ENCODE results near the gene HABP4.

DNA sequence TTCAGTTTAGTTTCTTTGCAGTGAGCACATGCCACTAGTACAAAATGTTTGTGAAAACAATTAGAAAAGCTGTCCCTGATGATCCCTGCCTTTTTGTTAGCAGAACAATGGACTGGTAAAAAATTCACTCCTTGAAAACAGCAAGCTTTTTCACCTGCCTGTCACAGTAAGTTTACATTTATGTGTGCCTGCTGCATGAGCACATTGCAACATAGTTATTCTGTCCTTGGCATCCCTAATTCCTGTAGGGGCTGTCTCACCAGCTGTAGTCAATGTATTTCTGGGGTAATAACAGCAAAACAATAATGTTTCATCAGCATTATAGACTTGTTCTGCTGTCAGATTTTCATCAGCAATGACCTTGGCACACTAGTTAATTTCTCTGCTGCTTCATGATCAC lies 20.2 kb upstream of the HABP4 start:
- no peak for TF ChIP-seq CTCF (conservative IDR thresholded peaks at IDR 0.05 in 1 of 2, IDR thresholded peaks at IDR 0.05 in 1 of 2; ENCODE audit: extremely low read depth in 1 of 2, insufficient read depth in 1 of 2, low read depth in 1 of 2, low read length in 2 of 2)
- TF ChIP-seq EZH2 (IDR thresholded peaks at IDR 0.05; ENCODE audit: borderline replicate concordance, low read length): no peak

Data from mammary epithelial cell (primary cell).